Osteocyte (in vitro differentiated cells): Measurements from ENCODE around the gene DOCK11. TPM values are rescaled to one million over a fixed set of nuclear protein-coding genes. Genes with fewer than 3 reads are reported as not detected.

Source experiments
- DNase-seq: peaks from one replicate; pipeline ENCODE4 v3.0.0; 2021; ENCODE audit warnings: mixed read lengths; ENCODE audit not compliant: unreplicated experiment; ENCODE audit errors: extremely low spot score
- H3K27ac Mint-ChIP-seq: one replicate; pipeline ENCODE4 v1.8.0; 2021; ENCODE audit warnings: mild to moderate bottlenecking, mixed read lengths; ENCODE audit not compliant: unreplicated experiment
- H3K27me3 Mint-ChIP-seq: one replicate; pipeline ENCODE4 v1.8.0; 2021; ENCODE audit warnings: mixed read lengths; ENCODE audit not compliant: unreplicated experiment
- H3K36me3 Mint-ChIP-seq: one replicate; pipeline ENCODE4 v1.8.0; 2021; ENCODE audit warnings: mixed read lengths; ENCODE audit not compliant: unreplicated experiment
- H3K4me1 Mint-ChIP-seq: one replicate; pipeline ENCODE4 v1.8.0; 2021; ENCODE audit warnings: mixed read lengths; ENCODE audit not compliant: unreplicated experiment
- H3K4me3 Mint-ChIP-seq: one replicate; pipeline ENCODE4 v1.8.0; 2021; ENCODE audit warnings: mild to moderate bottlenecking, moderate library complexity, mixed read lengths; ENCODE audit not compliant: unreplicated experiment
- H3K9me3 Mint-ChIP-seq: one replicate; pipeline ENCODE4 v1.8.0; 2021; ENCODE audit warnings: mixed read lengths; ENCODE audit not compliant: unreplicated experiment
- CTCF ChIP-seq: fragments of 200-600 bp; sonication (generic); IDR thresholded peaks from 2 replicates; pipeline ENCODE4 v1.5.0; 2021; ENCODE audit warnings: antibody characterized with exemption, mild to moderate bottlenecking, moderate library complexity
- total RNA-seq: library from RNA; stranded (reverse); gene quantifications from 2 replicates; pipeline ENCODE4 v1.2.1, GENCODE V29; 2021

DOCK11 gene
- total RNA-seq, 1 donor from 2014 or later: 24.8 TPM

DNA sequence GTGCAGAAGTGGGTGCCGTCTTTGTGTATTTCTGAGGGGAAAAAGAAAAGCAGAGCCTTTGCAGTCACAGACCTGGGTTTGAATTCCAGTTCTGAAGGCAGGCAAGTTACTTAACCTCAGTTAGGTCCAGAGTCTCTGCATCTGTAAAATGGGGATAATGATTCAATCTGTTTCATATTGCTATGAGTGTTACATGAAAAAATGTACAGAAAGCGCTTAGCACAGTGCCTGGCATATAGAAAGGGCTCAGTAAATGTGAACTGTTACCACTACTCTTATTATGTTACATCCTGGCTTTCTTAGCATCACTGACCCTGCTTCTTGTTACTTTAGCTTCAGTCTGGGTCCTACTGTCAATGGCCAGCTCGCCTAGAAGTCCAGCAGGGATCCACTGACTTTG lies 45.9 kb downstream of the DOCK11 start:
- DNase-seq: no peak
- Mint-ChIP-seq H3K36me3 (peaks cover 5% of the 10 kb centered on the region), H3K9me3 (no peaks in the 10 kb centered on the region), H3K27me3 (no peaks in the 10 kb centered on the region), H3K4me1 (peaks cover 34% of the 10 kb centered on the region), H3K4me3 (no peak overlapping the region), H3K27ac (no peak overlapping the region)
- no peak for TF ChIP-seq CTCF

DNA sequence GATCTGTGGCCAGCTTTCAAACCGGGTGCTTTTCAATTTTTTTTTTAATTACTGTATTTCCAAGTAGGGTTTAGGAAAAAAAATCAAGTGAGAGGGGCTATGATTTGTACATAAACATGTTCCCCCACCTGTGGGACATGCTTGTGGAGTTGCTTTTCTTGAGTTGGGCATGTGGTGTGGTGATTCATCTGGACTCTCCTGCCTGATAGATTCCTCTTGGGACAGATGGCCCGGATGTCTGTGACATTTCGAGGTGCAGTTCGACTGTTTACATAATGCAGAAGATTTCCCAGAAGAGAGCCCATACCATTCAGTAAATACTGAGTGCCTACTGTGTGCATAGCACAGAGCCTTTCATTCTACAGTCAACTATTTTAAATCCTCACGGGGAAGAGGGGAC lies 49.9 kb downstream of the DOCK11 start:
- no peak for DNase-seq
- Mint-ChIP-seq H3K4me1 (peaks cover 18% of the 10 kb centered on the region), H3K4me3 (no peak overlapping the region)

GRCh38 chrX:118548841-118549240 lies 53.2 kb downstream of the DOCK11 start:
- TF ChIP-seq CTCF: no peak
- peaks cover 9% of the 10 kb centered on the region for H3K36me3 Mint-ChIP-seq
- H3K4me3 Mint-ChIP-seq: no peak overlapping the region
- no peaks in the 10 kb centered on the region for H3K9me3 Mint-ChIP-seq
- H3K27ac Mint-ChIP-seq: no peak overlapping the region
- no peak for DNase-seq
- peaks cover 18% of the 10 kb centered on the region for H3K4me1 Mint-ChIP-seq
- H3K27me3 Mint-ChIP-seq: no peaks in the 10 kb centered on the region

More for the DNA sequence above, 49.9 kb downstream of the DOCK11 start:
- no peak for TF ChIP-seq CTCF
- Mint-ChIP-seq H3K9me3 (no peaks in the 10 kb centered on the region), H3K36me3 (peaks cover 9% of the 10 kb centered on the region), H3K27ac (no peak overlapping the region), H3K27me3 (no peaks in the 10 kb centered on the region)

DNA sequence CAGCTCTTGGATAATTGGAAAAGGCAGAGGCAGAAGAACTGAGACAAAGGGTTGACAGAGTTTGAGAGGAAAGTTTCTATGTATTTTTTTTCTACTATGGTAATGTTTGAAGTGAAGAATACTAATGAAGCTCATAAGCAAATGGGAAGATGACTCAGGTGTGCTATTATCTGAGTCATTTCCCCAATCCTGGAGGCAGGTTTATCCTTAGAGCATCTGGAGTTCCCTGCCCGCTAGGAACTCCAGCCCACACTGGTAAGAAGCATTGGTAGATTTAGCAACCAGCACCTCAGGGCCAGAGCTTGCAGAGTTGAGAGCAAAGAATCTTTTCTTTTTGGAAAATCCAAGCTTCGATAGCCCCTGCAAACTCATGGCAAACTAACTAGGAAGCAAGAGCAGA lies 55.2 kb downstream of the DOCK11 start:
- Mint-ChIP-seq H3K4me1 (peaks cover 9% of the 10 kb centered on the region), H3K27ac (no peak overlapping the region), H3K36me3 (peaks cover 4% of the 10 kb centered on the region), H3K9me3 (no peaks in the 10 kb centered on the region), H3K27me3 (no peaks in the 10 kb centered on the region), H3K4me3 (no peak overlapping the region)
- no peak for DNase-seq
- TF ChIP-seq CTCF: no peak

DNA sequence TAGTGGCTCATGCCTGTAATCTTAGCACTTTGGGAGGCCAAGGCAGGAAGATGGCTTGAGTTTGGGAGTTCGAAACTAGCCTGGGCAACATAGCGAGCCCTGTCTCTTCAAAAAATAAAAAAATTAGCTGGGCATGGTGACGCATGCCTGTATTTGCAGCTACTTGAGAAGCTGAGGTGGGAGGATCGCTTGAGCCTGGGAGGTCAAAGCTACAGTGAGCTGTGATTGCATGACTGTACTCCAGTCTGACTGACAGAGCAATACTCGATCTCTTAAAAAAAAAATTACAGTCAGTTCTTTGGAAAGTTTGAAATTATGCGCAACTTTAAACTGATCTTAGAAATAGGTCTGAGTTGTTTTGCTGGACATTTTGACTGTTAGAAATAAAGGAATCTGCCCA lies 55.8 kb downstream of the DOCK11 start:
- no peaks in the 10 kb centered on the region for H3K9me3 Mint-ChIP-seq
- peaks cover 4% of the 10 kb centered on the region for H3K36me3 Mint-ChIP-seq
- TF ChIP-seq CTCF: no peak
- DNase-seq: no peak
- H3K27ac Mint-ChIP-seq: no peak overlapping the region
- no peaks in the 10 kb centered on the region for H3K27me3 Mint-ChIP-seq
- no peak overlapping the region for H3K4me3 Mint-ChIP-seq
- peaks cover 3% of the 10 kb centered on the region for H3K4me1 Mint-ChIP-seq
